HG03064 (cell line): ENCODE measurements around the gene SEMA6B.
"Not testable (repeated sequence)": the region's sequence is repeated elsewhere in the genome, so short reads cannot be mapped to it uniquely, and the experiment has no call there.

Experiments
- ATAC-seq: cut with Tn5 transposase; IDR thresholded peaks from one replicate; pipeline ENCODE4 v1.9.1; 2021; ENCODE audit warnings: low read depth; ENCODE audit not compliant: unreplicated experiment

SEMA6B gene

DNA sequence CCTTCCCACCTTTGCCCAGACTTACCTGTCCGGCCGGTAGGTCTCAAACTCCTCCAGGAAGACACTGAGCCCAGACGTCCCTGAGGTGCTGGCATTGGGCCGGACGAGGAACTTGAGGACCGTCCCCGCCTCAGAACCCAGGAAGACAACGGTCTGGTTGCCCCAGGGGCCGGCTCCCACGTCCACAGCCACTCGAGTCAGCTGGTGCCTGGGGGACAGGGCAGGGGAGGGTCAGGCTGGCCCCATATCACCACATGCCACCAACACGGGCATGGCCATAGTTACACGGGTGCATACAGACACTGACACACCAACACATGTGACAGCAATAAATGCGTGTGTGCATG, 11.3 kb downstream of the SEMA6B start:
- ATAC-seq, result no peak

DNA sequence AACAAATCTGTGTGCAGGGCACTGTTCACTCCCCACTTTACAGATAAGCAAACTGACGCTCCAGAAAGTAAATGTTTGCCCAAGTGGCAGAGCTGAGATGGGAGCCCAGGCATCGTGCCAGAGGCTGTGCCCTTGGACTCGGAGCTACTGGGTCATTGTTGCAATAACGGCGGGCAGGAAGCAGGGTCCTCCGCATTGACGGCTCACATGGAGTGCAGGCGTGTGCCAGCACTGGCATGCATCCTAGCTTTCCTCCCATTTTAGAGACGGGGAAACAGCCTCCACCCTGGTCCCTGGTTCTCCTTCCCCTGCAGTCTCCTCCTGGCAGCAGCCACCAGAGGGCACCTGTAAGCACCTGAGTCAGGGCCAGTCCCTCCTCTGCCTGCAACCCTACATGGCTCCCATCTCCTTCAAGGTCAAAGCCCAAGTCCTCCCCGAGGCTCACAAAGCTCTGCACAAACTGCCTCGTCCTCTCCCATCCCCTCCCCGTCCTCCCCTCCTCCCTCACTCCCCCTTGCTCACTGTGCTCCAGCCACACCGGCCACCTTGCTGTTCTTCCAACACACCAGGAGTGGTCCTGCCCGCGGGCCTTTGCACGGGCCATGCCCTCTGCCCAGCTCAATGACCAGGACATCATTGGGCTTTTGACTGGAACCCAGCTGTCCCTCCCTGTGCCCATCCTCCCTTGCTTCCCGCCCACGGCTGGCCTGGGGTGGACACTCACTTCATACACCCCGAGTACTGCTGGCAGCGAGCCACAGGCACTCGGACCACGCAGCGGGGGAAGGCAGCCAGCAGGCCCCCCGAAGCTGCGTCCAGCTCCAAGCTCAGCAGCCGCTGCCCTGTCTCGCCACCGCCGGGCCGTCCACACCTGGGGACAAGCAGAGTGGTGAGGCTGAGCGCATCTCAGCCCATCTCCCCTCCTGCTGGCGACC, 11.9 kb downstream of the SEMA6B start:
- ATAC-seq, result no peak

DNA sequence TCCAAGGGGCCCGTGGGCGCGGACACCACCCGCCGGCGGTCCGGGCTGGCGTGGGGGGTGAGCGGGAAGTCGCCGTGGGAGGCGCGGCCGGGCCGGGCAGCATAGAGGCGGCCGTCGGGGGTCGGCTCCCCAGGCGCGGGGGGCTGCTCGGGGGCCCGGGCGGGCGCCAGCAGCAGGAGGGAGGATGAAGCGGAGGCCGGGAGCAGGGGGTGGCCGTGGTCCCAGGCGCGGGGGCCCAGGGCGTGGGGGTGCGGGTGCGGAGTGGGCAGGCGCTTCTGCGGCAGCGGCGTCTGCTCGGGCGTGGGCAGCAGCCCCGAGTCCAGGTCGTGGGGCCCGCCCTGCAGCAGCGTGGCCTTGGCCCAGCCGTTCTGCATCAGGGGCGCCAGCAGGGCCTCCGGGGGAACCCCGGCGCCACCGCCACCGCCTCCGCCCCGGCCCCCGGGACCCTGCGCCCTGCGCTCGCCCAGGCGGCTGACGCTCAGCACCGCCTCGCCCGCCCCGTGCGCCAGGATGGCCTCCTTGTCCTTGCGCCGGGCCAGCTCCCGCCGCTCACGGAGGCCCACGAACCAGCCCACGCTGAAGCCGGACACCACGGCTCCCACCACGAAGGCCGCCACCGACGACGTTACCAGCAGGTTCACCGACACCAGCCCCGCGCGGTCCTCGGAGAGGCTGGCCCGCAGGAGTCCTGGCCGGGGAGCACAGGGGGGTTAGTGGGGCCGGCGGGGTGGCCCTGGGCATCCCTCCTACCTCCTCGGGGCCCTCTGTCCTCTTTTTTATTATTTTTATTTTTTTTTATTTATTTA, 15.4 kb downstream of the SEMA6B start:
- no peak for ATAC-seq

DNA sequence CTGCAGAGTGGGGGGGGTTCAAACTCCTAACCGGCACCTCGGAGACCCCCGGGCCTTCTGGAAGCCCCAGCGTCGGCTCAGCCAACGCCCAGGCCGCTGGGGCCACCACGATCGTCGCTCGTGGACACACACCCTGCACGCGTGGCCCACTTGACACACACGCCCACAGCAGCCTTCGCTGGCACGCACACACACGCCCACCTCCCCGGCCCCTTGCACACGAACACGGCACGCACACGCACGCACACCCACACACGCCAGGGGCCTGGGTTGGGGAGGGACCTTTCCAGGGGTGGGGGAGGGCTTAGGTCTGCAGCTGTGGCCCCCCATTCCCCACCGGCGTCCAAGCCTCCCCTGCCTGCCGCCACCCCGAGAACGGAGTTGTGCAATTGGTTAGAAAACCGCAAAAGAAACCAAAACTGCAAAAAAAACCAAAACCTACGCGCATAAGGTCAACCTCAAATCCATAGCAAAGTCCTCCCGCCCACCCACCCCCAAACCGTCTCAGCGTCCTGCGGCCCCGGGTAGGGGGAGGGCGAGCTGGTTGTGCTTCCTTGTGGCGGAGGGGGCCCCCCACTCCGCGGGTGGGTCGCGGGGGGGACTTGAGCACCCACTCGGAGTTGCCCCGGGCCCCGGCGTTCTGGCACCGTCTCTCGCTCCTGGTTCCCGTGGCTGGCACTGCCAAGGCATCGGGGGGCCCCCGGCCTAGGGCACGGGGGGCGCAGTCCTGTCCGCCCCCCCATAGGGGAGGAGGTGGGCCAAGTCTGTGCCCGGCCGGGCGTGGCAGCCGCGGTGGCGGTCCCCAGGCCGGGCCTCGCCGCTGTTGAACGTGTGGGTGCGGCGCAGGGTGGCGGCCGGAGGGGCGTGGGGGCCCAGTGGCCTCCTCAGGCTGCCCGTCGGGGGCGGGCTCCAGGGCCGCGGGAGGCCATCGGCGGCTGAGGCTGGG, 16.3 kb downstream of the SEMA6B start:
- no peak for ATAC-seq

DNA sequence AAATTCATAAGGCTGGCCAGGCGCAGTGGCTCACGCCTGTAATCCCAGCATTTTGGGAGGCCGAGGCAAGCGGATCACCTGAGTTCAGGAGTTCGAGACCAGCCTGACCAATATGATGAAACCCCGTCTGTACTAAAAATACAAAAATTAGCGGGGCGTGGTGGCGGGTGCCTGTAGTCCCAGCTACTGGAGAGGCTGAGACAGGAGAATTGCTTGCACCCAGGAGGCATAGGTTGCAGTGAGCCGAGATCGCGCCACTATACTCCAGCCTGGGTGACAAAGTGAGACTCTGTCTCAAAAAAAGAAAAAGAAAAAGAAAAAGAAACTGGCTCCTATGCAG, 17.7 kb downstream of the SEMA6B start:
- ATAC-seq, result not testable (repeated sequence)

DNA sequence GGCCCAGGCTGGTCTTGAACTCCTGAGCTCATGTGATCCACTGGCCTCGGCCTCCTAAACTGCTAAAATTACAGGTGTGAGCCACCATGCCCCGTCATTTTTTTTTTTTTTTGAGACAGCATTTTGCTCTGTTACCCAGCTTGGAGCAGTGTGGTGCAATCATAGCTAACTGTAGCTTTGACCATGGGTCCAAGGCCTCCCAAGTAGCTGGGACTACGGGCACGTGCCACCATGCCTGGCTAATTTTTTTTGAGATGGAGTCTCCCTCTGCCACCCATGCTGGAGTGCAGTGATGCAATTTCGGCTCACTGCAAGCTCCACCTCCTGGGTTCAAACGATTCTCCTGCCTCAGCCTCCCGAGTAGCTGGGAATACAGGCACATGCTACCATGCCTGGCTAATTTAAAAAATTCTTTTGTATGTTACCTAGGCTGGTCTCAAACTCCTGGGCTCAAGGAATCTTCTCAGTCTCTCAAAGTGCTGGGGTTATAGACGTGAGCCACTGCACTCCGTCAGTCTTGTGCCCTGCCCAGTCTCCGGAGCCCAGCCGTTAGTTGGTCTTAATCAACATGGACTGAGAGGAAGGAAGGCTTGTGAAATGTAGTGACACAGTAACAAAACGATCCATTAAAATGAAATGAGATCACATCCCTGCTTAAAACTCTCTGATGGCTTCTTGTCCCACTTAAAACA, 18.2 kb downstream of the SEMA6B start:
- ATAC-seq, result no peak

DNA sequence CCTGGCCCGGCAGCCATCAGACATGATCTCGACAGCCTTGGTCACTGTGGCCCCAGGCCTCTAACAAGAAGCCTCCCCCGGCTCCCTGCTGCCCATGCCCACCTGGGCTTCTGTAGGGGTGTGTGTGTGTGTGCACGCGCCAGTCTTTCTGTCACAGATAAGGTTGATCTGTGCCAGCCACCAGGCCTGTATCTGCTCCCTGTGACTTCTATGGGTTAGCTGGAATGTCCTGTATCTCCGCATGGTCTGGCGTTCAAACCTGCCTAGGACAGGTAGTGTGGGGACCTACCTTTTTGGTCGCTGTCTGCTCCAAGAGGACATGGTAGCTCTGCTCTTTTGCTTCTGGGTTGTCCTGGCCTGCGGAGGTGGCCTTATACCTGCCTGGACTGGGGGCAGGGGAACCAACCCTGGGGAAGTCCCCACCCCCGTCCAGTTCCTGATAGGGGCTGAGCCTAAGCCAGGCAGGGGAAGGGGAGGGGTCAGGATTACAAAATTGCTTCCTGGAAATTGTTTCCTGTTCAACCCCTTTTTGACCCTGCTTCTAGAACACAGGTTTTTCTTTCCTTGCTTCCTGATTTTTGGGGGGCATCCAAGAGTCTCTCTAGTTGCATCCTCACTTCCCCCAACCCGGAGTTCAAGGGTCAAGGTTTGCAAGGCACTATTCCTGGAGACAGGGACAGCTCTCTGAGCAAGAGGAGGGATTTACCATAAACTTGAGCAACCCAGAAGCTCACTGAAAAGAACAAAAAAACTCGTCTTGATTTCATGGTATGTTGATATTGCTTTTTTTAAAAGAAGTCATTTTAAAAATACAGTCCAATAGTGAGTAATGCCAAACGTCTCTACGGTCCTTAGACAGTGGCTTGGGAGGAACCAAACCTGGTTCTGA, 19.5 kb downstream of the SEMA6B start, which contains the start of gene LRG1:
Gene LRG1 (minus strand): TSS at position 344 of the 889 bp plus-strand sequence. CDS start 23 bp downstream, at position 321.
- ATAC-seq, result no peak

DNA sequence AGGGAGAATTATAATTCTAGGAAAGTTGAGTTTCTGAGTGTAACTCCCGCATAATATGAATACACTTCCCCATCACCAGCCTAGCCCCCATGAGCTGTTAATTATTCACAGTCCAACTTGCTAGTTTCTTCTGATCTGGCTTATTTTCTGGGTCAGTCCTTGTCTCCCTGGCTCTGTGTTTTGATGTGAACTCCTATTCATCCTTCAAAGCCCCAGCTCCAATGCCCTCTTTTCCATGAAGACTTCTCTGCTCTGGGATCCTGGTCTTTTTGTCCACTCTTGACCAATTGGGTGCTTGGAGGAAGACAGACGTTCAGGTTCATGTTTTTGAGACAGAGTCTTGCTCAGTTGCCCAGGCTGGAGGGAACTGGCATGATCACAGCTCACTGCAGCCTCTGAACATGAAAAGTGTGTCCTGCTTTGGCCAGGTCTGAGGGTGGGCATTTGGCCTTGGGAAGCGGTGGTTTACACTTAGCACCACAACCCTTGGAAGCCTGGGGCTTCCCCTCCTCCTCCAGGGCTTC, 20.3 kb downstream of the SEMA6B start:
- ATAC-seq, result no peak

DNA sequence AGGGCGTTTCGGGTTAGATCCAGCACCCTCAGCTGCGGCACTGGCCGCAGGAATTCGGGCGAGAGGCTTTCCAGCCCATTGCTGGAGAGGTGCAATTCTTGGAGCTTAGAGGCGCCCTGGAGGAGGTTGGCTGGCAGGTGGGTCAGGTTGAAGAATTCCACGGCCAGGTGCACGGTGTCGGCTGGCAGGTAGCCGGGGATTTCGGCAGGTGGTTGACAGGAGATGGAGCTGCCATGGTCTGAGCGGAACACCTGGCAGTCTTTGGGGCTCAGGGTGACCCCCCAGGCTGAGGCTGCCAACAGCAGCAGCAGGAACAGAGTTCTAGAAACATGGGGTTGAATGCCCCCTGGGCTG, 20.9 kb downstream of the SEMA6B start:
- ATAC-seq, result no peak

DNA sequence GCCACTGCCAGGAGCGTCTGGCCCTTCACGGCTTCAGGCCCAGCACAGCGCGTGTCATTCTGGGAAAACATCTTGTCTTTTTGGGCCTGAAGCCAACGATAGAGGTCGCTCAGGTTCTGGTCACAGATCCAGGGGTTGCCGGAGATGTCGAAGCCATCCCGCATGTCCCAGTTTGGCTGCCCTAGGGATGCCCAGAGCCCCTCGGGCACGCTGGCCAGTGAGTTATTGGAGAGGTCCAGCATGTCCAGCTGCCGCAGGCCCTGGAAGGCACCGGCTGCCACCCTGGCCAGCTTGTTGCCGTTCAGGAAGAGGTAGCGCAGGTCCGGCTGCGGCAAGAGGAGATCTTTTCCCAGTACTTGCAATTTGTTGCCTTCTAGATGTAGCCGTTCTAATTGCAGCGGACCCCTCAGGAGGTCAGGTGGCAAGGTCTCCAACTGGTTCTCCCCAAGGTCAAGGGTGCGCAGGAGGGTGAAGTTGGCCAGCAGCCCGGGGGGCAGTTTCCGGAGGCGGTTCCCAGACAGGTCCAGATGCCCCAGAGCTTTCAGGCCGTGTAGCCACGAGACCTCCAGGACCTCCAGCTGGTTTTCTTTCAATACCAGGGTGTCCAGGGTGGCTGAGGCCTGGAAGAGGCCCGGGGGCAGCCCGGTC, 21.4 kb downstream of the SEMA6B start:
- no peak for ATAC-seq

DNA sequence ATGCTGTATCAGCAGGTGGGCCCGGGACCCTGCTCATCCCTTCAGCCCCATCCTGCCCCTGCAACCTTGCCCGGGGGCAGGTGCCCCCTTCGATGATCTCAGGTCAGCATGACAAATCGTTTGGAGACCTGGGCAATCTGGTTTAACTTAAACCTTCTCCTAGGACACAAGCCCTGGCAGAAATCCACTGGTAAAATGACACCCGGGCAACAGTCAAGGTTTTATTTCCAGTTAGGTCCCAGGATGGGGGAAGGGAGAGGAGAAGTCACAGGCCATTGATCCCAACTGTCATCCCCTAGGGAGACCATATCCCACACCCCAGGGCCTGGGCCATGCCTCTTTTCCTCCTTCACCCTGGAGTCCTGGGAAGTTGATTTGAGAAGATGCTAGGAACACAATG, 22.7 kb downstream of the SEMA6B start:
- ATAC-seq, result no peak

DNA sequence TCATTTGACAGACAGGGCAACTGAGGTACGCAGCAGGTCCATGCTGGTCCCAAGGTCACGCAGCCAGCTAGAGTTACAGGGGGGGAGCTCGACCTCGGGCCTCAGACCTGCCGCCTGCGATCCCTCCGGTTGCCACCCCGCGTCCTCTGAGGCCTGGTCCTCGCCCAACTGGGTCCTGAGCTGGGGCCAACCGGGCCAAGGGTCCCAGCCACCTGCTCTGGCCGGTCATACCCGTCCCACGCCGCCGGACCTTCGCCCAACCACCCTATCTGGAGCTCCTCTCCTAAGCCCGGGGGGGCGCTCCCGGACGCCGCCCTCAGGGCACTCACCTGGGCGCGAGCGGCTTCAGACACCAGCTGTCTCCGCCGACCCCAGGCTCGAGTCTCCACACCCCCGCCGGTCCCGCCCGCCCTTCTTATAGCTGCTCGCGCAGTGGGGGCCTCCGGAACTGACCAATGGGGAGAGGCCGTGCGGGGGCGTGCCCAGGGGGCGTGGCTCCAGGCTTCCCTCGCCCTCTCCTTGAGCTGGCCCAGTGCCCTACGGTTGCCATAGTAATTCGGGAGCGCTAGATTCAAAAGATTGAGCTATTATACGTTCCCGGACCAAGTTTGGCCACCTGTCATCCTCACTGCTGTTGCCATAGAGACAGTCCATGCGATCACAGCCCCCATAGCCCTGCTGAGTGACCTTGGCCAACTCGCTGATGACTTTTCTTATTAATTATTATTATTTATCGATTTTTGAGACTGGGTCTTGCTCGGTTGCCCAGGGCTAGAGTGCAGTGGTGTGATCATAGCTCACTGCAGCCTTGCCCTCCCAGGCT, 24.4 kb downstream of the SEMA6B start, which contains the start of gene PLIN5:
Gene PLIN5 (minus strand): TSS at position 389 of the 823 bp plus-strand sequence. CDS start 1,150 bp downstream, outside the sequence.
- ATAC-seq, result no peak

DNA sequence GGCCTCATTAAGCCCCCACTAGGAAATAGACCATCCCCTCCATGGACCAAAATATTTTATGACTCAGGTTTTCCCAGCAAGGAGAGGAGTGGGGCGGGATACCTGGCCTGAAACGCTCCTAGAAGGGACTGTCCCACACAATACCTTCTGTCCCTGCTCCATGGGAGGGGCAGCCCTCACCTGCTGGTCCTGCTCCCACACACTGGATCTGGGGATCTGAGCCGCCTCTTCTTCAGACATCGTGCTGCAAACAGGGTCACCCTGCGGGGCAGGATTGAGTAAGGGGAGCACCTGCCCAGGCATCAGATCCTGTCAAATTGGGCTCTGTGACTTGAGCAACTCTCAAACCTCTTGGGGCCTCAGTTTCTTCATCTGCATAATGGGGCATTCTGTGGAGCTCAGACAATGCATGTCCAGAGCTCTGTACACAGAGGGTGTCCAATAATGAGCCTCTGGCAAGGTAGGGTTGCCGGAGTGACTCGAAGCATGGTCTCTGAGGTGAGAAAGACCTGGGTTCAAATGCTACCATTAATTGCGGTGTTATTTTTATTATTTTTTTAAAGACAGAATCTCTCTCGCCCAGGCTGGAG, 25.6 kb downstream of the SEMA6B start:
- no peak for ATAC-seq

DNA sequence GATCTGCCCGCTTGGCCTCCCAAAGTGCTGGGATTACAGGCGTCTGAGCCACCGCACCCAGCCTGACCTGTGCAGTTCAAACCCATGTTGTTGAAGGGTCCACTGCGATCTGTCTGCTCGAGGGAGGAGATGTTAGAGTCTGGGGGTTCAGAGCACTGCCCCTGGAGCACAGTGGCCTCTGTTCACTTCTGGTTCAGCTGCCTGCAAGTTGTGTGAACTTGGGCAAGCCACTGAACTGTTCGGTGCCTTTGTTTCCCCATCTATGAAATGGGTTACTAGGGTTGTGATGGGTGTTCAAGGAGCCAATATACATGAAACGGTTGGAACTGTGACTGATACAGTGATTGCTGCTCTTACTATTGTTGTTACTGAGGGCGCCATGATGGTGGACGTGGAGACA, 26.1 kb downstream of the SEMA6B start:
- ATAC-seq, result no peak

DNA sequence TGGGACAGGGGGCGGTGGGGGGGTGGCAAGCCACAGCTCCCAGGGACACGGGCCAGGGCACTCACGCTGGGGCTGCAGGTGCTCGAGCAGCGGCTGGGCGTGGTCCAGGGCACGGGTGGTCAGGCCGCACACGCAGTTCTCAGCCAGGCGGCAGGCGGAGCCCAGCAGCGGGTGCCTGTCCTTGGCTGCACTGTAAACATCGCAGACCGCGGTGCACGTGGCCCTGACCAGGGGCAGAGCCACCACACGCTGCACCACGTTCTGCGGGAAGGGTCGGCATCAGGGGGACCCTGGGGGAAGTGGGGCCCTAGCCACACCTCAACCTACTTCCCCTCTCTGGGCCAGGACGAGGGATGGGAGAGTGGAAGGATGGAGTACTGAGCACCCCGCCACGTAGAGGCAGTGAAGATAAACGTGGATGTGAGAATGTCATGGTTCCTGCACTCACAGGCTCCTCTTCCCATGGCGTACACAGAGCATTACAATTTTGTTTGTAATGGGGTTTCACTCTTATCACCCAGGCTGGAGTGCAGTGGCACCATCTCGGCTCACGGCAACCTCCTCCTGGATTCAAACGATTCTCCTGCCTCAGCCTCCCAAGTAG, 27.8 kb downstream of the SEMA6B start:
- no peak for ATAC-seq

DNA sequence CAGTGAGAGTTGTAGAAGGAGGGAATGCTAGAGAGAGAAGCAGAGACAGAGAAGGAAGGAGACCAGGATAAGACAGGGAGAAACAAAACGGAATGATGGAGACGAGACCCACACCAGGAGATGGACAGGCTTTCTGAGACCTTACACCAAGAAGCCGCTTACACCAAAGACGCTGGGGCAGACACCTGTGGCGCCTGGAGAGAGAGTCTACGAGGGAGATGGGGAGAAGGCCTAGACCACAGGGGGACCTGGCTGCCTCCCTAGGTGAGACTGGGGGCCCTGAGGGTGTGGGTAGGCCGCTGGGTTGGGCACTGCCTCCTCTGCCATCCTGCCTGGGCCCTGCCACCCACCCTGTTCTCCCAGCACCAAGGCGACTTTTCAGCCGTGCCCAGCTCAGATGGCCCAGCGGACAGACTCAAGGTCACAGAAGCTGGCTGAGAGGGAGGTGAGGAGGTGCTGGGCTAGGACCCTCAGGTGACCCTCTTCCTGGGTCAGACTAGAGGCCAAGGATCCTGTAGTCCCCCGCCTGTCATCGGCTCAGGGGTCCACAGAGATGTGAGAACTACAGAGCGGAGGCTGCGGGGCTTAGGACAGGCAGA, 29.5 kb downstream of the SEMA6B start:
- ATAC-seq, result no peak
